Smooth muscle cell (in vitro differentiated cells): ENCODE measurements around the gene SMC6. TPM values are rescaled to one million over a fixed set of nuclear protein-coding genes. Genes with fewer than 3 reads are reported as not detected.

Experiments used
- DNase-seq: peaks from one replicate; lab custom pipeline; 2025; ENCODE audit not compliant: unreplicated experiment; lab: John Stamatoyannopoulos, UW
- H2AFZ ChIP-seq: fragments of 200-600 bp; sonication (generic); 2 replicates; pipeline ENCODE4 v1.6.0; 2016; ENCODE audit warnings: antibody characterized with exemption, low read depth, mild to moderate bottlenecking
- H3F3A ChIP-seq: fragments of 200-600 bp; sonication (generic); 2 replicates; pipeline ENCODE4 v1.6.0; 2017; ENCODE audit warnings: antibody characterized with exemption, low read depth
- H3K27ac ChIP-seq: fragments of 200-600 bp; sonication (generic); 2 replicates; pipeline ENCODE4 v1.5.1; 2016; ENCODE audit warnings: low read depth, mild to moderate bottlenecking
- H3K27me3 ChIP-seq: fragments of 200-600 bp; sonication (generic); 2 replicates; pipeline ENCODE4 v1.6.1; 2016; ENCODE audit warnings: low read depth, mild to moderate bottlenecking
- H3K36me3 ChIP-seq: fragments of 200-600 bp; sonication (generic); 2 replicates; pipeline ENCODE4 v1.5.1; 2016; ENCODE audit warnings: low read depth
- H3K4me1 ChIP-seq: fragments of 200-600 bp; sonication (generic); 2 replicates; pipeline ENCODE4 v1.5.1; 2016; ENCODE audit warnings: low read depth
- H3K4me2 ChIP-seq: fragments of 200-600 bp; sonication (generic); 2 replicates; pipeline ENCODE4 v1.6.0; 2016; ENCODE audit warnings: mild to moderate bottlenecking
- H3K4me3 ChIP-seq: fragments of 200-600 bp; sonication (generic); 2 replicates; pipeline ENCODE4 v1.5.1; 2016; ENCODE audit warnings: mild to moderate bottlenecking
- H3K79me2 ChIP-seq: fragments of 200-600 bp; sonication (generic); 2 replicates; pipeline ENCODE4 v1.6.0; 2016; ENCODE audit warnings: low read depth, mild to moderate bottlenecking
- H3K9ac ChIP-seq: fragments of 200-600 bp; sonication (generic); 2 replicates; pipeline ENCODE4 v1.6.0; 2016; ENCODE audit warnings: low read depth
- H3K9me3 ChIP-seq: fragments of 200-600 bp; sonication (generic); replicated peaks from 2 replicates; pipeline ENCODE4 v1.5.1; 2016; ENCODE audit warnings: low read depth
- H4K20me1 ChIP-seq: fragments of 200-600 bp; sonication (generic); 2 replicates; pipeline ENCODE4 v1.6.0; 2016; ENCODE audit warnings: low read depth
- WGBS: methylation state at CpG from one replicate; pipeline ENCODE4 v1.1.7; 2016; ENCODE audit warnings: low lambda C conversion rate; 5-methylcytosine and 5-hydroxymethylcytosine counted together
- polyA plus RNA-seq: library from polyadenylated mRNA; unstranded; fragments of >200 nt; fragmentation: Nextera tagmentation; extraction: Ambion mirVana; gene quantifications from 2 replicates; pipeline ENCODE4 v1.2.1, GENCODE V29; 2016
- total RNA-seq: library from RNA; depleted of rRNA; stranded (reverse); fragments of >200 nt; gene quantifications from 2 replicates; pipeline ENCODE4 v1.2.3, GENCODE V29; 2014
- TF ChIP-seq, protein P1 (sequence below): fragments of 200-600 bp; sonication (generic); IDR thresholded peaks from 2 replicates; pipeline ENCODE4 v1.5.1; 2017; ENCODE audit warnings: borderline replicate concordance, mild to moderate bottlenecking, antibody characterized with exemption; ENCODE audit not compliant: insufficient read depth, poor library complexity, severe bottlenecking

Gene SMC6
- total and polyA plus RNA-seq, 2 experiments from 2014 or later = 11.2 to 18.1 TPM

DNA sequence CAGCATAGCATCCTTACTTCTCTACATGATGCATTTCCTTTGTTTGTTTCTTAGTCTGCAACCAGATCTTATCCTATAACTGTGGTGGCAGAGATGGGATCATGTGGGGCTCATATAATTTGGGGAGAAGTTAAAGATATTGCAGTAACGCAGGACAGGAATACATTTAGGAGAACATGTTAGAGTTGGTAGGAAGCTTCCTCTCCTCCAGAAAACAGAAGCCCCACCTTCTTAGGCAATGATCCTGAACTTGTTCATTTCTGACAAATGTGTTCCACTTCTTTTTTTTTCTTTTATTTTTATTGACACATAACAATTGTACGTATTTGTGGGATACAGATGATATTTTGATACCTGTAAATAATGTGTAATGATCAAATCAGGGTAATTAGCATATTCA, 113.2 kb downstream of the SMC6 start:
- Histone ChIP-seq H2AFZ (no peak overlapping the region), H3K9me3 (no peaks in the 10 kb centered on the region), H3F3A (peaks cover 4% of the 10 kb centered on the region), H3K4me3 (no peak overlapping the region), H3K4me2 (no peak overlapping the region), H3K79me2 (no peaks in the 10 kb centered on the region), H3K9ac (no peak overlapping the region), H3K36me3 (no peaks in the 10 kb centered on the region), H3K27ac (no peak overlapping the region), H3K27me3 (no peaks in the 10 kb centered on the region), H3K4me1 (peaks cover 1% of the 10 kb centered on the region), H4K20me1 (no peaks in the 10 kb centered on the region)
- no peak for DNase-seq
- WGBS = 95% methylated on average over 2 of the region's 2 CpGs
- TF ChIP-seq, protein P1, sequence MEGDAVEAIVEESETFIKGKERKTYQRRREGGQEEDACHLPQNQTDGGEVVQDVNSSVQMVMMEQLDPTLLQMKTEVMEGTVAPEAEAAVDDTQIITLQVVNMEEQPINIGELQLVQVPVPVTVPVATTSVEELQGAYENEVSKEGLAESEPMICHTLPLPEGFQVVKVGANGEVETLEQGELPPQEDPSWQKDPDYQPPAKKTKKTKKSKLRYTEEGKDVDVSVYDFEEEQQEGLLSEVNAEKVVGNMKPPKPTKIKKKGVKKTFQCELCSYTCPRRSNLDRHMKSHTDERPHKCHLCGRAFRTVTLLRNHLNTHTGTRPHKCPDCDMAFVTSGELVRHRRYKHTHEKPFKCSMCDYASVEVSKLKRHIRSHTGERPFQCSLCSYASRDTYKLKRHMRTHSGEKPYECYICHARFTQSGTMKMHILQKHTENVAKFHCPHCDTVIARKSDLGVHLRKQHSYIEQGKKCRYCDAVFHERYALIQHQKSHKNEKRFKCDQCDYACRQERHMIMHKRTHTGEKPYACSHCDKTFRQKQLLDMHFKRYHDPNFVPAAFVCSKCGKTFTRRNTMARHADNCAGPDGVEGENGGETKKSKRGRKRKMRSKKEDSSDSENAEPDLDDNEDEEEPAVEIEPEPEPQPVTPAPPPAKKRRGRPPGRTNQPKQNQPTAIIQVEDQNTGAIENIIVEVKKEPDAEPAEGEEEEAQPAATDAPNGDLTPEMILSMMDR = no peak

DNA sequence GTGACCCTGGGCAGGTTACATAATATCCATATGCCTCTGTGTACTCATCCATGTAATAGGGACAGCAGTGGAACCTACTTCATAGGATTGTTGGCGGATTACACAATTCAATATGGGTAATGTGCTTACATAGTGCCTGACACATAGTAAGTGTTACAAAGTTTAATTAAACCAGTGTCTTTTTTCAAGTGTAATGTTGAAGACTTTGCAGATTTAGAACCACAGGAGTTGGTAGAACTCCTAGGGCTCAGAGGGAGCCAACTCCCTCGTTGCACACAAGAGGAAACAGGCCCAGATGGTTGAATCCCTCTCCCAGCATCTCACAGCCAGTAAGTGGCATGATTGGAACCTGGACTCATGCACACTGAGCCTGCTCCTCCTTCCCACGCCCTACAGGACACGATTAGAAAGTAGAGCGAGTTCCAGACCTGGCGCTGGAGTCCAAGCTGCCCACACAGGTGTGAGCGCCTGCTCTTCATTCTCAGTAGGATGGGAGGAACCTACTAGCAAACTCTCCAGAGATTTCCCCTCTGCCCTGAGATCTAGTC, 115.3 kb downstream of the SMC6 start:
- no peak overlapping the region for H3K9ac ChIP-seq

DNA sequence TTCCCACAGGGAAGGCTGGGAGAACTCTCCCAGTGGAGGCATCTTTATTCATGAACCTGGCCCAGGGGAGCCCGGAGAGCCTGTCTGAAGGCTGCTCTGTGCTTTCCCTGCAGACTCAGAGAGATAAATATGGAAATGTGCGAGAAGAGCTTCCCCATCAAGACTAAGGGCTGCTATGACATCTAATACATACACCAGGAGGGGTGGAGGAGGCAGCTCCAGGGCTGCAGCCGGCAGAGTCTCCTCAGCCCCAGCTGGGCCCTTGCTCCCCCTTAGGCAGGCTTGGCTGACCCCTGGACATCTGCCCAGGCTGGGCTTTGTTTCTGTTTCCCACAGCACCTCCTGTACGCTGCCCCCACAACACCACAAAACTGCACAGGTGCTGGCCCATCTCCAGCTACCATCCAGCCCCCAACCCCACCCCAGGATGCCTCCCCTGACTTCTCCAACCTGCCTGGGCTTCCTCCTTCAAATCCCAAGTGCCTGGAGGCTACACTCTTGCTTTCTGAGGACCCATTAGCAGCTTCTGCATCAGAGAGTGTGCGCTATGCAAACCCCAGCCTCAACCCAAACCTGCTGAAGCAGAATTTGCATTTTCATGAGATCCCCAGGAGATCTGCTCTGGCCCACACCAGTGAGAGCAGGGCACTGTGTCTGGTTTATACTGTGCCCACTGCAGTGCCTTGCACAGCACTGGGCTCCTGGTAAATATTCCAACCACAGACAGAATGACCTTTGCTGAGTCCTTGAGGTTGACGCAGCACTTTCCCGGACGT, 116.3 kb downstream of the SMC6 start:
- no peak overlapping the region for H2AFZ ChIP-seq
- no peaks in the 10 kb centered on the region for H3K36me3 ChIP-seq
- no peaks in the 10 kb centered on the region for H4K20me1 ChIP-seq
- no peak overlapping the region for H3K4me2 ChIP-seq
- H3K9ac ChIP-seq = no peak overlapping the region
- no peaks in the 10 kb centered on the region for H3K27me3 ChIP-seq
- TF ChIP-seq, protein P1 = no peak
- 78% methylated on average over 8 of the region's 8 CpGs for WGBS
- H3K9me3 ChIP-seq = no peaks in the 10 kb centered on the region
- no peaks in the 10 kb centered on the region for H3K79me2 ChIP-seq
- no peak overlapping the region for H3K27ac ChIP-seq
- DNase-seq = no peak
- no peak overlapping the region for H3K4me3 ChIP-seq
- no peaks in the 10 kb centered on the region for H3K4me1 ChIP-seq
- H3F3A ChIP-seq = no peaks in the 10 kb centered on the region

More for the DNA sequence above, 115.3 kb downstream of the SMC6 start:
- Histone ChIP-seq H3K4me1 (no peaks in the 10 kb centered on the region), H3K27ac (no peak overlapping the region), H3K36me3 (no peaks in the 10 kb centered on the region), H3K79me2 (no peaks in the 10 kb centered on the region), H3K4me2 (no peak overlapping the region), H3K27me3 (no peaks in the 10 kb centered on the region), H3F3A (no peaks in the 10 kb centered on the region), H2AFZ (no peak overlapping the region), H3K4me3 (no peak overlapping the region), H4K20me1 (no peaks in the 10 kb centered on the region), H3K9me3 (no peaks in the 10 kb centered on the region)
- DNase-seq = no peak
- TF ChIP-seq, protein P1 = no peak
- WGBS = 94% methylated on average over 7 of the region's 7 CpGs

DNA sequence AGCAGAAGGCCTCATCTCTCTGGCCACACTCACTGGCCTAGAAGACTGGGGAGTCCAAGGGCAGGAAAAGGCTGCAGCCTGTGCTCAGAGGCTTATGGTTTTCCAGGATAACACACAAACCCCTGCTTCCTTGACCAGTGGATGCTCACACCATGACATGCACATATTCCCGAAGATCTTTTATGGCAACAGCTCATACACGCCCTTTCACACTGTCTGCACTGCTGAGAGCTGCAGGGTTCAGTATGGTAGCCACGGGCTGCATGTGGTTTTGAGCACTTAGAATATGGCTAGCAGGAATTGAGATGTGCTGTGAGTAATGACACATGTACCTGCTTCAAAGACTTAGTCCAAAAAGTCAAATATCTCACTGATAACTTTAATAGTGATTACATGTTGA, 117.4 kb downstream of the SMC6 start:
- H3K4me2 ChIP-seq = no peak overlapping the region
- H3K9me3 ChIP-seq = no peaks in the 10 kb centered on the region
- H4K20me1 ChIP-seq = no peaks in the 10 kb centered on the region
- no peak overlapping the region for H3K4me3 ChIP-seq
- H3K36me3 ChIP-seq = no peaks in the 10 kb centered on the region
- no peaks in the 10 kb centered on the region for H3F3A ChIP-seq
- DNase-seq = no peak
- 91% methylated on average over 3 of the region's 3 CpGs for WGBS
- no peak overlapping the region for H3K9ac ChIP-seq
- H3K27ac ChIP-seq = no peak overlapping the region
- H2AFZ ChIP-seq = no peak overlapping the region
- TF ChIP-seq, protein P1 = no peak
- no peaks in the 10 kb centered on the region for H3K4me1 ChIP-seq
- H3K79me2 ChIP-seq = no peaks in the 10 kb centered on the region
- H3K27me3 ChIP-seq = no peaks in the 10 kb centered on the region
